ENCODE data around the gene PGAM2. TPM values are rescaled to one million over a fixed set of nuclear protein-coding genes. Genes with fewer than 3 reads are reported as not detected.

PGAM2 gene
- total RNA-seq, 1 experiment from 2014 or later, result 0.27 TPM

- Histone ChIP-seq H3K36me3 (ENCODE audit: control insufficient read depth in 1 of 2, insufficient read depth in 2 of 2, low read length in 2 of 2) (no peaks in the 10 kb centered on the region), H3K79me2 (ENCODE audit: insufficient read depth, low read length) (no peaks in the 10 kb centered on the region), H3K9ac (ENCODE audit: low read length) (no peak overlapping the region), H3K4me3 (replicated peaks in 1 of 2; ENCODE audit: low read depth in 1 of 2, low read length in 2 of 2) (no peak overlapping the region), H3K4me2 (ENCODE audit: low read length) (no peak overlapping the region), H3K9me3 (ENCODE audit: control insufficient read depth in 1 of 2, insufficient read depth in 1 of 2, low read depth in 1 of 2, low read length in 2 of 2) (no peaks in the 10 kb centered on the region), H3K27me3 (ENCODE audit: insufficient read depth, low read length) (no peaks in the 10 kb centered on the region), H2AFZ (ENCODE audit: low read depth, low read length, poor library complexity, severe bottlenecking) (no peak overlapping the region), H3K9me2 (ENCODE audit: insufficient read depth) (no peaks in the 10 kb centered on the region), H3K27ac (ENCODE audit: low read depth, low read length) (no peak overlapping the region), H3K4me1 (ENCODE audit: control insufficient read depth in 1 of 2, insufficient read depth in 2 of 2, low read length in 2 of 2) (peaks cover 0 to 6% of the 10 kb centered on the region in 2 experiments; a peak in 2 of 4 replicates), H4K20me1 (ENCODE audit: insufficient read depth) (no peaks in the 10 kb centered on the region)
- no TSS peak for BruUV-seq (replicated peaks)
- no peak for TF ChIP-seq REST (IDR thresholded peaks at IDR 0.05; ENCODE audit: low read depth)
- TF ChIP-seq SP1 (IDR thresholded peaks at IDR 0.05; ENCODE audit: low read depth), result no peak
- no peak for TF ChIP-seq EGR1 (IDR thresholded peaks at IDR 0.05; ENCODE audit: low read depth)
- no peak for TF ChIP-seq ELF1 (IDR thresholded peaks at IDR 0.05; ENCODE audit: borderline replicate concordance, low read depth)
- ChIA-PET POLR2A (no interaction called here), CTCF (no interaction called here), RAD21 (ENCODE audit: low non-redundant PET in 1 of 2, low total read pairs in 2 of 2, uncharacterized antibody in 2 of 2, unreplicated experiment in 2 of 2) (interaction anchor here in 1 of 2 experiments (0.6 kb wide), 1 partner anchor 14 kb away, joined by 3 read pairs; no protein-coding TSS in a partner anchor)
- DNase-seq (ENCODE audit: low read depth, low spot score) (no peak), ATAC-seq (no peak)
- intact Hi-C loops (cut with micrococcal nuclease), result no loop called here
Measured at GRCh38 chr7:44102846-44103565, 37.6 kb upstream of the PGAM2 start.

Measured in HCT116 (cell line).